HCT116 (cell line): ENCODE results near the gene APPL2. TPM values are rescaled to one million over a fixed set of nuclear protein-coding genes. Genes with fewer than 3 reads are reported as not detected.

ENCODE experiments used
- ATAC-seq: fragments of 200-7000 bp; cut with Tn5 transposase; 2 replicates; pipeline ENCODE4 v1.9.1; 2020; ENCODE audit warnings: mild to moderate bottlenecking, moderate library complexity
- BruUV-seq: library from RNA; stranded (reverse); fragments of 400-500 nt; replicated peaks from 2 replicates; lab custom pipeline; 2021; lab: Mats Ljungman, UMichigan
- CTCF ChIA-PET: fragments of 300-600 bp; sonication (Branson Sonifier 250); formaldehyde crosslinking; loops from one replicate; lab custom pipeline; 2021; ENCODE audit warnings: antibody characterized with exemption; lab: Charles Lee
- POLR2A ChIA-PET: fragments of 300-600, 350-600 bp; sonication (Branson Sonifier 250); formaldehyde crosslinking; loops from one replicate; lab custom pipeline; 2021; ENCODE audit warnings: antibody characterized with exemption; lab: Charles Lee
- RAD21 ChIA-PET, 2 experiments: fragments of 300-600 bp; sonication (Branson Sonifier 250); formaldehyde crosslinking; loops; one replicate each; lab custom pipeline; 2023; ENCODE audit warnings: low total read pairs in 2 of 2; ENCODE audit not compliant: uncharacterized antibody in 2 of 2, unreplicated experiment in 2 of 2, low non-redundant PET in 1 of 2; lab: Charles Lee
- DNase-seq: peaks from one replicate; pipeline ENCODE4 v3.0.0-alpha.2; 2010; ENCODE audit warnings: low read depth, low spot score
- H2AFZ ChIP-seq: fragments of 200-600 bp; shearing (Covaris generic), sonication (generic); 2 replicates; pipeline ENCODE4 v1.6.1; 2017; ENCODE audit warnings: low read depth, mixed run types, mixed read lengths, antibody characterized with exemption, low read length; ENCODE audit not compliant: poor library complexity, severe bottlenecking
- H3K27ac ChIP-seq: 2 replicates; pipeline ENCODE4 v1.5.1; 2012; ENCODE audit warnings: low read depth, low read length
- H3K27me3 ChIP-seq: fragments of 200-600 bp; sonication (generic); 2 replicates; pipeline ENCODE4 v1.6.1; 2016; ENCODE audit warnings: mixed run types, low read length, mixed read lengths; ENCODE audit not compliant: insufficient read depth
- H3K36me3 ChIP-seq, 2 experiments: fragments of 200-500 bp in 1 of 2; fragments of 200-600 bp in 1 of 2; sonication (Bioruptor generic) in 1 of 2; sonication (generic) in 1 of 2; 2 replicates each; pipeline versions ENCODE4 v1.5.1 to v1.6.1; 2014 to 2016; ENCODE audit warnings: low read length in 2 of 2, inconsistent platforms in 1 of 2, mixed read lengths in 1 of 2, mixed run types in 1 of 2; ENCODE audit not compliant: insufficient read depth in 2 of 2, control insufficient read depth in 1 of 2
- H3K4me1 ChIP-seq, 2 experiments: fragments of 200-600 bp in 1 of 2; sonication (generic) in 1 of 2; 2 replicates each; pipeline versions ENCODE4 v1.5.1 to v1.6.1; 2012 to 2017; ENCODE audit warnings: low read length in 2 of 2, inconsistent platforms in 1 of 2, mild to moderate bottlenecking in 1 of 2, mixed read lengths in 1 of 2, mixed run types in 1 of 2, moderate library complexity in 1 of 2; ENCODE audit not compliant: insufficient read depth in 2 of 2, control insufficient read depth in 1 of 2
- H3K4me2 ChIP-seq: fragments of 200-600 bp; sonication (generic); 2 replicates; pipeline ENCODE4 v1.6.1; 2017; ENCODE audit warnings: mixed run types, low read length, mixed read lengths
- H3K4me3 ChIP-seq, 2 experiments: fragments of 200-600 bp in 1 of 2; sonication (generic) in 1 of 2; replicated peaks in 1 of 2; 2 replicates each; pipeline ENCODE4 v1.5.1; 2011 to 2016; ENCODE audit warnings: low read length in 2 of 2, control low read depth in 1 of 2, low read depth in 1 of 2, mild to moderate bottlenecking in 1 of 2, mixed read lengths in 1 of 2, mixed run types in 1 of 2
- H3K79me2 ChIP-seq: fragments of 200-600 bp; sonication (generic); 2 replicates; pipeline ENCODE4 v1.6.1; 2017; ENCODE audit warnings: mild to moderate bottlenecking, mixed run types, low read length, moderate library complexity, mixed read lengths; ENCODE audit not compliant: insufficient read depth
- H3K9ac ChIP-seq: fragments of 200-600 bp; sonication (generic); 2 replicates; pipeline ENCODE4 v1.6.1; 2016; ENCODE audit warnings: low read length, mixed read lengths
- H3K9me2 ChIP-seq: fragments of 200-600 bp; sonication (generic), shearing (Covaris generic); 2 replicates; pipeline ENCODE4 v1.6.1; 2017; ENCODE audit warnings: mixed run types, mild to moderate bottlenecking, moderate library complexity; ENCODE audit not compliant: insufficient read depth
- H3K9me3 ChIP-seq, 2 experiments: fragments of 200-500 bp in 1 of 2; fragments of 200-600 bp in 1 of 2; sonication (Bioruptor generic) in 1 of 2; sonication (generic) in 1 of 2; 2 replicates each; pipeline ENCODE4 v1.6.1; 2014 to 2017; ENCODE audit warnings: low read length in 2 of 2, mixed read lengths in 2 of 2, inconsistent platforms in 1 of 2, low read depth in 1 of 2, mild to moderate bottlenecking in 1 of 2, mixed run types in 1 of 2, moderate library complexity in 1 of 2; ENCODE audit not compliant: control insufficient read depth in 1 of 2, insufficient read depth in 1 of 2
- H4K20me1 ChIP-seq: fragments of 200-600 bp; sonication (generic), shearing (Covaris generic); 2 replicates; pipeline ENCODE4 v1.6.1; 2017; ENCODE audit warnings: mixed run types, mild to moderate bottlenecking, moderate library complexity; ENCODE audit not compliant: insufficient read depth
- CBX3 ChIP-seq: IDR thresholded peaks from 2 replicates; pipeline ENCODE4 v1.6.1; 2012; ENCODE audit warnings: low read depth
- CEBPB ChIP-seq: IDR thresholded peaks from 2 replicates; pipeline ENCODE4 v1.6.1; 2012; ENCODE audit warnings: low read depth
- EZH2 ChIP-seq: fragments of 200-600 bp; sonication (generic); IDR thresholded peaks from 2 replicates; pipeline ENCODE4 v1.6.1; 2017; ENCODE audit warnings: antibody characterized with exemption, mixed run types
- EZH2phosphoT487 ChIP-seq: fragments of 200-600 bp; IDR thresholded peaks from 2 replicates; pipeline ENCODE4 v1.6.1; 2018; ENCODE audit warnings: antibody characterized with exemption, borderline replicate concordance
- POLR2A ChIP-seq: IDR thresholded peaks from 2 replicates; pipeline ENCODE4 v1.7.0; 2011; ENCODE audit warnings: borderline replicate concordance; ENCODE audit not compliant: insufficient read depth, insufficient read length; ENCODE audit errors: extremely low read depth
- POLR2AphosphoS5 ChIP-seq: IDR thresholded peaks from 2 replicates; pipeline ENCODE4 v1.6.1; 2011; ENCODE audit warnings: mild to moderate bottlenecking, low read depth, low read length, moderate library complexity
- SIN3A ChIP-seq: IDR thresholded peaks from 2 replicates; pipeline ENCODE4 v1.6.1; 2012; ENCODE audit warnings: low read depth
- SRF ChIP-seq: IDR thresholded peaks from 2 replicates; pipeline ENCODE4 v1.6.1; 2012; ENCODE audit warnings: low read depth
- TCF7L2 ChIP-seq: IDR thresholded peaks from 2 replicates; pipeline ENCODE4 v1.7.0; 2011; ENCODE audit warnings: borderline replicate concordance, inconsistent platforms; ENCODE audit not compliant: insufficient read depth, insufficient read length; ENCODE audit errors: extremely low read depth
- YY1 ChIP-seq: IDR thresholded peaks from 2 replicates; pipeline ENCODE4 v1.6.1; 2011; ENCODE audit warnings: low read length, low read depth, moderate library complexity, mild to moderate bottlenecking; ENCODE audit not compliant: insufficient replicate concordance; ENCODE audit errors: extremely low read depth
- ZNF274 ChIP-seq: fragments of 200-500 bp; sonication (Bioruptor generic); IDR thresholded peaks from 2 replicates; pipeline ENCODE4 v1.6.1; 2014; ENCODE audit warnings: mild to moderate bottlenecking, low read depth, low read length, inconsistent platforms
- intact Hi-C: fragments of 100-400 bp; cut with micrococcal nuclease; formaldehyde crosslinking; loops from 2 replicates; pipeline ENCODE4 v1.10.0; 2022
- total RNA-seq: library from RNA; stranded (reverse); gene quantifications from one replicate; pipeline ENCODE4 v1.2.1, GENCODE V29; 2021; ENCODE audit not compliant: unreplicated experiment
- TF ChIP-seq, protein P1 (sequence below): IDR thresholded peaks from 2 replicates; pipeline ENCODE4 v1.6.1; 2011; ENCODE audit warnings: mild to moderate bottlenecking, low read length, moderate library complexity; ENCODE audit not compliant: insufficient replicate concordance; ENCODE audit errors: extremely low read depth
- TF ChIP-seq, protein P2 (sequence below): IDR thresholded peaks from 2 replicates; pipeline ENCODE4 v1.6.1; 2012
- TF ChIP-seq, protein P3 (sequence below): IDR thresholded peaks from 2 replicates; pipeline ENCODE4 v1.6.1; 2012; ENCODE audit warnings: low read depth

APPL2 gene
- total RNA-seq, 1 experiment from 2014 or later, result 22.6 TPM

DNA sequence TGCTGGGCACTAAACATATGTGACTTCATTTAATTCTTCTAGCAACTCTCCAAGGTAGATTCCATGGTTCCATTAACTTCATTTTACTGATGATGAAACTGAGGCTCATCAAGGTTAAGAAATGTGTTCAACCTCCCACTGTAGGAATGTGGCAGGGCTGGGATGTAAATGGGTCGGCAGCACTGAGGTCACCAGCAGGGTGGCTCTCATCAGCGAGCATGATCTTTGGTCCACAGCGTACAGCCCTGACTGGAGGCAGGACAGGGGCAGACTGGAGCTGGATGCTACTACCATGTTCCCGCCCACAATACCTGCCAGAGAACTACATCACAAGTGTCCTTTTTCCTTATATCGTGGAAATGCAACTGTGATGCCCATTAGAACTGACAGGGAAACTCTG lies 4.6 kb downstream of the APPL2 start (continued):
- TF ChIP-seq, protein P1, sequence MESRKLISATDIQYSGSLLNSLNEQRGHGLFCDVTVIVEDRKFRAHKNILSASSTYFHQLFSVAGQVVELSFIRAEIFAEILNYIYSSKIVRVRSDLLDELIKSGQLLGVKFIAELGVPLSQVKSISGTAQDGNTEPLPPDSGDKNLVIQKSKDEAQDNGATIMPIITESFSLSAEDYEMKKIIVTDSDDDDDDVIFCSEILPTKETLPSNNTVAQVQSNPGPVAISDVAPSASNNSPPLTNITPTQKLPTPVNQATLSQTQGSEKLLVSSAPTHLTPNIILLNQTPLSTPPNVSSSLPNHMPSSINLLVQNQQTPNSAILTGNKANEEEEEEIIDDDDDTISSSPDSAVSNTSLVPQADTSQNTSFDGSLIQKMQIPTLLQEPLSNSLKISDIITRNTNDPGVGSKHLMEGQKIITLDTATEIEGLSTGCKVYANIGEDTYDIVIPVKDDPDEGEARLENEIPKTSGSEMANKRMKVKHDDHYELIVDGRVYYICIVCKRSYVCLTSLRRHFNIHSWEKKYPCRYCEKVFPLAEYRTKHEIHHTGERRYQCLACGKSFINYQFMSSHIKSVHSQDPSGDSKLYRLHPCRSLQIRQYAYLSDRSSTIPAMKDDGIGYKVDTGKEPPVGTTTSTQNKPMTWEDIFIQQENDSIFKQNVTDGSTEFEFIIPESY, result no peak
- no peak for TF ChIP-seq SIN3A
- TF ChIP-seq, protein P2, sequence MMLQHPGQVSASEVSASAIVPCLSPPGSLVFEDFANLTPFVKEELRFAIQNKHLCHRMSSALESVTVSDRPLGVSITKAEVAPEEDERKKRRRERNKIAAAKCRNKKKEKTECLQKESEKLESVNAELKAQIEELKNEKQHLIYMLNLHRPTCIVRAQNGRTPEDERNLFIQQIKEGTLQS, result no peak
- no peak for TF ChIP-seq ZNF274
- no peak for TF ChIP-seq POLR2A
- TF ChIP-seq EZH2, result no peak

DNA sequence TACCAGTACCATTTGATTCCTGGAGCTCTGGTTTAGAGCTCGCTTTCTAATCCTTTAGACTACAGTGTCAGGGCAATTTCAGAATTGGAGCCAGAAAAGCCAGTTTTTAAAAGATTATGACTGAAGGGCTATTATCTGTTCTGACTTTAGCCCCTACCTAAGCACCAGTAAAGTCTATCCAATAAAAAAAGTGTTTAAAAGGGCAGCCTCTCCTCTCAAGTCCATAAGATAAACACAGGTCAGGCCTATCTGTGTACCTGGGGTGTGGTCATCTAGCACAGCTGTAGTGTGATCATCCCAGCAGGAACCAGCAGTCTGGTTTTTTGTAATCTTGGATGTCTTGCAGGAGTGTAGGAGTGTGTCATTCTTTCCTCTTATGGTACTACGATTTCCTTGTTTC lies 6.6 kb downstream of the APPL2 start:
- TF ChIP-seq, protein P1, result no peak
- TF ChIP-seq CEBPB (no peak), SIN3A (no peak), POLR2AphosphoS5 (no peak), EZH2phosphoT487 (no peak), YY1 (no peak), EZH2 (no peak), TCF7L2 (no peak), SRF (no peak), CBX3 (no peak)
- TF ChIP-seq, protein P3, sequence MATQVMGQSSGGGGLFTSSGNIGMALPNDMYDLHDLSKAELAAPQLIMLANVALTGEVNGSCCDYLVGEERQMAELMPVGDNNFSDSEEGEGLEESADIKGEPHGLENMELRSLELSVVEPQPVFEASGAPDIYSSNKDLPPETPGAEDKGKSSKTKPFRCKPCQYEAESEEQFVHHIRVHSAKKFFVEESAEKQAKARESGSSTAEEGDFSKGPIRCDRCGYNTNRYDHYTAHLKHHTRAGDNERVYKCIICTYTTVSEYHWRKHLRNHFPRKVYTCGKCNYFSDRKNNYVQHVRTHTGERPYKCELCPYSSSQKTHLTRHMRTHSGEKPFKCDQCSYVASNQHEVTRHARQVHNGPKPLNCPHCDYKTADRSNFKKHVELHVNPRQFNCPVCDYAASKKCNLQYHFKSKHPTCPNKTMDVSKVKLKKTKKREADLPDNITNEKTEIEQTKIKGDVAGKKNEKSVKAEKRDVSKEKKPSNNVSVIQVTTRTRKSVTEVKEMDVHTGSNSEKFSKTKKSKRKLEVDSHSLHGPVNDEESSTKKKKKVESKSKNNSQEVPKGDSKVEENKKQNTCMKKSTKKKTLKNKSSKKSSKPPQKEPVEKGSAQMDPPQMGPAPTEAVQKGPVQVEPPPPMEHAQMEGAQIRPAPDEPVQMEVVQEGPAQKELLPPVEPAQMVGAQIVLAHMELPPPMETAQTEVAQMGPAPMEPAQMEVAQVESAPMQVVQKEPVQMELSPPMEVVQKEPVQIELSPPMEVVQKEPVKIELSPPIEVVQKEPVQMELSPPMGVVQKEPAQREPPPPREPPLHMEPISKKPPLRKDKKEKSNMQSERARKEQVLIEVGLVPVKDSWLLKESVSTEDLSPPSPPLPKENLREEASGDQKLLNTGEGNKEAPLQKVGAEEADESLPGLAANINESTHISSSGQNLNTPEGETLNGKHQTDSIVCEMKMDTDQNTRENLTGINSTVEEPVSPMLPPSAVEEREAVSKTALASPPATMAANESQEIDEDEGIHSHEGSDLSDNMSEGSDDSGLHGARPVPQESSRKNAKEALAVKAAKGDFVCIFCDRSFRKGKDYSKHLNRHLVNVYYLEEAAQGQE, result no peak
- TF ChIP-seq, protein P2, result no peak
- DNase-seq (no peak), ATAC-seq (no peak)
- no peaks in the 10 kb centered on the region for H3K9me2 ChIP-seq
- H3K9ac ChIP-seq, result no peak overlapping the region
- H3K27ac ChIP-seq, result no peak overlapping the region
- no peaks in the 10 kb centered on the region for H3K4me1 ChIP-seq
- no peak overlapping the region for H3K4me2 ChIP-seq
- no peak overlapping the region for H3K4me3 ChIP-seq
- H2AFZ ChIP-seq, result no peak overlapping the region
- ChIA-PET POLR2A (no interaction called here), RAD21 (no interaction called here), CTCF (no interaction called here)
- intact Hi-C loops, result no loop called here
- no peaks in the 10 kb centered on the region for H4K20me1 ChIP-seq
- no peaks in the 10 kb centered on the region for H3K79me2 ChIP-seq
- no TSS peak for BruUV-seq
- H3K27me3 ChIP-seq, result no peaks in the 10 kb centered on the region
- peaks cover 0 to 3% of the 10 kb centered on the region in 2 experiments; a peak in 1 of 4 replicates for H3K36me3 ChIP-seq
- H3K9me3 ChIP-seq, result no peaks in the 10 kb centered on the region
